Measurements from ENCODE around the gene INO80C.

INO80C gene

GRCh38 chr18:35513181-35513936, 15.6 kb upstream of the INO80C start:
- in situ Hi-C loops (cut with HindIII; ENCODE audit: low sequenced_read_pairs) = no loop called here

GRCh38 chr18:35512761-35513160, 15.0 kb upstream of the INO80C start:
- in situ Hi-C loops (cut with HindIII; ENCODE audit: low sequenced_read_pairs) = no loop called here

DNA sequence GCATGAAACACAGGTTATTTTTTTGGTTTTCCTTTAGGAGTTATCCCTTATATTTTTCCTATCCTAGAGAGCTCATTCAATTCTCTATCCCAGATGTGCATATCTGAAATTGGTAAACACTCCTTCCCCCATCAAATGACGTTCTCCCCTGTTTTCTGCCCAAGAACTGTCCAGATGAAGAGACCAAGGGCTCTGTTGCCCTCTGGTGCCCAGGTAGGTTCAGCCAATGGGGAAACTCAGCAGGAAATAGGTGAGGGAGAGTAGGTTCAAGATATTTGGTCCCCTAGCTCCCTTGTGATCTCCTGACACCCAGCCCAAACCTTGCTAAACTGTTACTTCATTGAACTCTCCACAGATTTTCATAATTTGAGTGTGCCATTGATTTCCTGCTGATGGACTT, 14.1 kb upstream of the INO80C start:
- in situ Hi-C loops (cut with HindIII; ENCODE audit: low sequenced_read_pairs) = no loop called here

DNA sequence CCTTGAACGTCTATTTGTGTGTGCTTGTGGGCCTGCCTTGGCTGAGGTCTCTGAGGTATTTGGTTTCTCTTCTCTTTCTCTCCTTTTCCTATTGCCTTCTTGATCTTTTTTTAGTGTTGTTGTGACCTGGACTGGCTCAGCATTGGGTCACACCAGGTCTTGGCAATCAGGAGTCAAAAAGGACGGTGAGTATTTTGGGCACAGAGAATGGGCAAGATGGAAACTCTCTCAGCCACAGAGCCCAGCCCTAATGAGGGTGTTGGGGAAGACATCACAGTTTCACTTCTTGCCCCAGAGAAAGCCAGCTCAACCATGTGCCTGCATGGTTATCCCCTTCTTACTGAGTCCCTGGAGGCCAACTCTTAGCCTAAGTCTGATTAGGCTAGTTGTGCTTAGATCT, 13.7 kb upstream of the INO80C start:
- in situ Hi-C loops (cut with HindIII; ENCODE audit: low sequenced_read_pairs) = no loop called here

GRCh38 chr18:35510076-35510651, 12.4 kb upstream of the INO80C start:
- in situ Hi-C loops (cut with HindIII; ENCODE audit: low sequenced_read_pairs) = no loop called here

- in situ Hi-C loops (cut with HindIII; ENCODE audit: low sequenced_read_pairs) = no loop called here
Measured at GRCh38 chr18:35508746-35509338, 11.1 kb upstream of the INO80C start.

- in situ Hi-C loops (cut with HindIII; ENCODE audit: low sequenced_read_pairs) = no loop called here
Measured at GRCh38 chr18:35508030-35508429, 10.3 kb upstream of the INO80C start.

DNA sequence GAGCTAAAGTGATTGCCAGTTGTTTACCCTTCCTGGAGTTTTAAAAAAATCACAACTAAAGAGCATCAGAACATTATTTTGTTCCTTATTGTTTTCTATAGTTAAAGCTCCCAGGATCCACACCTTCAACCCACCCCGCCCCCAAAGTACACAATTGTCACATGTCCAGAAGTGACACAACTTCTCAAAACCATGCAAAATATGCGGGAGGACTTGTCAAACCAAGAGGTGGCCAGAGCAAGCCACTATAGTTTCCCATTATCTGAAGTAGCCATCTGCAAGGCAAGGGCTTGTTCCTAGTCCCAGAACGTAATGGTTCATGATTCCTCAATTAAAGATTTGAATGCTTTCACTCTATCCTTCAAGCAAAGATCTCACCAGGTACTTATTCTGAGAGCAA, 9.9 kb upstream of the INO80C start:
- in situ Hi-C loops (cut with HindIII; ENCODE audit: low sequenced_read_pairs) = no loop called here

DNA sequence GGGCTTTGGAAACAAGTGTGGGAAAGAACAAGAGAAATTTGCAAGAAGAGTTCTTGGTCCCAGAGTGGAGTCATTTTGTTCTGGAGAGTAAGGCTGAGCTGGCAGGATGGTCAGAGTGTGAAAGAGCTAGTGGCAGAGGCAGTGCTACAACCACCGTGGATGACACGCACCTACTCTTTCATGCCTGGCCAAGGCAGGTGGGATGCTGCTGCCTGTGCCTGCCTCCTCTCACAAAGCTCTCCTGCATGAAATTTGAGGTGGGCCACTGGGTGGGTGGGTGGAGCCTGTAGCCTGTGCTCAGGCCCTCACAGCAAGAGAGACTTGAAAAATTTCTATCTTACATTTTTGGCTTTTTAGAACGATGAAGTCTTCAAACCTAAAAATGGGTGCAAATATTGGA, 9.4 kb upstream of the INO80C start:
- in situ Hi-C loops (cut with HindIII; ENCODE audit: low sequenced_read_pairs) = no loop called here

DNA sequence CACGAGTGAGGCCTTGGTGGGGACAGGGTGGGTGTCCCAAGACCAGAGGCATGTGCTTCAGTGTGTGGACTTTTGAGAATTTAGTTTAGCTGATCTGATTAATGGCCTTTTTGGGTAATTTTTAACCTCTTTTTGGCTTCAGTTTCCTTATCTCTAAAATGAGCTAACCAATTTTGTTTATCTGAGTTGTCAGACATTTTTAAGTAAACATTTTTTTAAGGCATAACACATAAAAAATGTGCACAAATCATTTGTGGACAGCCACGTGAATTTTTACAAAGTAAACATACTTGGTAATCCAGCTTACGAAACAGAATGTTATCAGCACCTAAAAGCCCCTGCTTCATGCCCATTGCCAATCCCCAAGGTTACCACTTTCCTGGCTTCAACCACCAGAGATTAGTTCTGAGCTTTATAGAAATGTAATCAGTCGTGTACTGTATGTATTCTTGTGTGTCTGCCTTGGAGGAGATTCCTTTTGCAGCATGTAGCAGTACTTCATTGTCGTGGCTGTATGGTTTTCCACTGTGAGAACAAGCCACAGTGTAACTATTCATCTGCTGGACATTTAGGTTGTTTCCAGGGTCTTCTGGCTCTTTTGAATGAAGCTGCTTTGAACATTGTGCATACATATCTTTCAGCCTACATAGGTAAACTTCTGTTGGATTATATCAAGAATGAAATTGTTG, 8.4 kb upstream of the INO80C start:
- in situ Hi-C loops (cut with HindIII; ENCODE audit: low sequenced_read_pairs) = no loop called here

DNA sequence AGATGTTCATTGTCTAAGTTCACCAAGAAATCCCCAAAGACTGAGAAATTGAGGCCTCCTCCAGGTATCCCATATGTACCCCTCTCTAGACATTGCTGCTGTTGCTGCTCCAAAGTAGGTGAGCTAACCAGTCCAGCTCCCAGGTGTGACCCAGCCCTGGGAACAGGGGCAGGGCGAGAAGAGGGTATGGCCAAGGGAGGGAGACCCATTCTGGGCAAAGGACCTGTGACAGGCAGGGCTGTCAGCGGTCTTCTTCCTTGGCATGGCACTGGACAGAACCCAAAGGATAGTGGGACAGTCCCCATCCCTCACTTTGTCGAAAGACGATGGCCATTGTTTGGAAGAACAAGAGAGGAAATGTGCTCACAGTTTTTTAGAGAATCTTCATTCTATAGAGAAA, 7.2 kb upstream of the INO80C start:
- in situ Hi-C loops (cut with HindIII; ENCODE audit: low sequenced_read_pairs) = no loop called here

DNA sequence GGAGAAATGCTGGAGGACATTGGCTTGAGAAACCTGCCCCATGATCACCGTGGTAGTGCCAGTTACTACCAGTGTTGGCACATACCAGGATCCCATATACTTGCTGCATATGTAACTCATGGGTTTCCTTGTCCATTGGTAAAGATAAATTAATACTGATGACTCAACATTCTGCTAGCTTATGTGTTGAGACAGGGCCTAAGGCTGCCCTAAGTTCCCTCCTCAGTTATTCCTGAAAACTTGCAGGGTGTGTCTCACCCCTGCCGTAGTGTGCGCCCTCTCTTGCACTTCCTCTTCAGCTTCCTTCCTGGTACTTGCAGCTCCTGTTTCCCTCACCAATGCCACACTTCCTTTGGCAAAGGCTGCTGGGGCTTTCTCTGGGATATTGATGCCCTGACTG, 4.3 kb upstream of the INO80C start:
- in situ Hi-C loops (cut with HindIII; ENCODE audit: low sequenced_read_pairs) = no loop called here

- in situ Hi-C loops (cut with HindIII; ENCODE audit: low sequenced_read_pairs) = no loop called here
Measured at GRCh38 chr18:35501369-35501768, 3.6 kb upstream of the INO80C start.

DNA sequence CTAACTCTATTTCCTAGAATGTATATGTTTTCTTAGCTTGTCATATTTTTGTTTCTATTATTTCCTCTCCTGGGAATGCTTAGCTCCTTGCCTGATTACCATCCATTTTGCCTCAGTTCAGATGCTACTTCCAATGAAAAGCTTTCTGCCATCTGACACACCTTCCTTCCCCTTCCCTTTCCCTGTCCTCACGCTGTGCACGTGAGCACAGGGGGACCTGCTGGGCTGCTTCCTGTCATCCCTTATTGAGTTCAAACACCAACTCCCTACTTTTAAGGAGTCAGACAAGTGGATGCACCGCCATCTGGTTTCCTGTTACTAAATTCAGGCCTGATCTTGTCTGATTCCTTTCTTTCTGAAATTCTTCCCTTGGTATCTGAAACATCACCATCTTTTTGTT, 2.4 kb upstream of the INO80C start:
- in situ Hi-C loops (cut with HindIII; ENCODE audit: low sequenced_read_pairs) = no loop called here

DNA sequence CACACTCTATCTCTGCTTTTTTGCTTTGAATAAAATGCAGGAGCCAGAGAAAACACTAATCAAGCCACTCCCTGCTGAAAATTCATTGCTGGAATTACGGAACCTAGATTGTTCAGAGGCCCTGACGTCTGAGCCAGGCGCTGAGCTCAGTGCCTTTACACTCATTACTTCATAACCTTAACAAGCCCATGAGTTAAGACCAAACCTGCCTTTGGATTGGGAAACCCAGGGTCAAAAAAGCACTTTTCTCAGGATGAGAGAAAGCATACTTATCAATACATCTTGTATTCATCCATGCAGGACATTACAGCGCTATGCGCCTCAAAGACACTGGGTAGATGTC, 762 bp downstream of the INO80C start:
- in situ Hi-C loops (cut with HindIII; ENCODE audit: low sequenced_read_pairs) = no loop called here

GRCh38 chr18:35495536-35496314, 2.0 kb downstream of the INO80C start:
- in situ Hi-C loops (cut with HindIII; ENCODE audit: low sequenced_read_pairs) = no loop called here

GRCh38 chr18:35494251-35495220, 3.2 kb downstream of the INO80C start:
- in situ Hi-C loops (cut with HindIII; ENCODE audit: low sequenced_read_pairs) = no loop called here

DNA sequence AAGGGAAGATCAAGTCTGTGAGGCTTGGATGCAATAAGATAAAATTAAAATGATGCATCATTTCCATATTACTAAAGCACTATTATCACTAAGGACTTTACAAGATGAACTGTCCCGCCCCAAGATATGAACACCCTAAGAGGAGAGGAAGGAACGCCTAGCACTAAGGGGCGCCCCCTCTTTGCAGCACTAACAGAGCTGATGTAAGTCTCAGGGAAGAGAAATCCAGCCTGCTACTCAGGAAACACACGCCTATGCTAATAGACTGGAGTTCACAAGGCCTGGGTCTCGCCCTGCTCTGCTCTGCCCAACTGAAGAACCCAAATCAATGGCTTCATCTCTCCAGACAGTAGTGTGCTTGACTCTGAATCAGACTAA, 6.1 kb downstream of the INO80C start:
- in situ Hi-C loops (cut with HindIII; ENCODE audit: low sequenced_read_pairs) = no loop called here

- in situ Hi-C loops (cut with HindIII; ENCODE audit: low sequenced_read_pairs) = no loop called here
Measured at GRCh38 chr18:35490894-35491699, 6.7 kb downstream of the INO80C start.
